WTC11 (cell line): ENCODE results near the gene LNX2. TPM values are rescaled to one million over a fixed set of nuclear protein-coding genes. Genes with fewer than 3 reads are reported as not detected.

Source experiments
- ATF2 ChIP-seq: sonication (generic); formaldehyde crosslinking; IDR thresholded peaks from 2 replicates; pipeline ENCODE4 v1.8.1; 2022; ENCODE audit warnings: low read depth, missing genetic modification reagents, borderline replicate concordance
- E2F4 ChIP-seq: sonication (generic); formaldehyde crosslinking; IDR thresholded peaks from 2 replicates; pipeline ENCODE4 v1.8.1; 2022; ENCODE audit warnings: low read depth, mild to moderate bottlenecking, moderate library complexity, missing genetic modification reagents, borderline replicate concordance
- FOXK1 ChIP-seq: sonication (generic); formaldehyde crosslinking; IDR thresholded peaks from 2 replicates; pipeline ENCODE4 v1.8.0; 2022; ENCODE audit warnings: mild to moderate bottlenecking, moderate library complexity, missing genetic modification reagents
- FOXP4 ChIP-seq: sonication (generic); formaldehyde crosslinking; IDR thresholded peaks from 2 replicates; pipeline ENCODE4 v1.8.0; 2022; ENCODE audit warnings: mild to moderate bottlenecking, missing genetic modification reagents
- GABPB1 ChIP-seq: sonication (generic); formaldehyde crosslinking; IDR thresholded peaks from 2 replicates; pipeline ENCODE4 v1.8.1; 2023; ENCODE audit warnings: mild to moderate bottlenecking, missing genetic modification reagents
- HMGXB4 ChIP-seq: sonication (generic); formaldehyde crosslinking; IDR thresholded peaks from 2 replicates; pipeline ENCODE4 v1.8.1; 2023; ENCODE audit warnings: mild to moderate bottlenecking, moderate library complexity, missing genetic modification reagents
- MXD4 ChIP-seq: fragments of 250-450 bp; sonication (Bioruptor Pico); IDR thresholded peaks from 2 replicates; pipeline ENCODE4 v1.8.0; 2021; ENCODE audit warnings: mild to moderate bottlenecking, moderate library complexity, borderline replicate concordance
- PREB ChIP-seq: sonication (generic); formaldehyde crosslinking; IDR thresholded peaks from 2 replicates; pipeline ENCODE4 v1.8.1; 2022; ENCODE audit warnings: mild to moderate bottlenecking, missing genetic modification reagents, moderate library complexity, borderline replicate concordance
- STAT6 ChIP-seq: sonication (generic); formaldehyde crosslinking; conservative IDR thresholded peaks from 2 replicates; pipeline ENCODE4 v1.8.1; 2023; ENCODE audit warnings: mild to moderate bottlenecking, low read depth, missing genetic modification reagents, moderate library complexity
- TCF7 ChIP-seq: sonication (generic); formaldehyde crosslinking; IDR thresholded peaks from 2 replicates; pipeline ENCODE4 v1.8.0; 2022; ENCODE audit warnings: mild to moderate bottlenecking, low read depth, missing genetic modification reagents, moderate library complexity
- ZNF121 ChIP-seq: sonication (generic); formaldehyde crosslinking; IDR thresholded peaks from 2 replicates; pipeline ENCODE4 v1.8.0; 2023; ENCODE audit warnings: missing genetic modification reagents
- ZNF232 ChIP-seq: sonication (generic); formaldehyde crosslinking; IDR thresholded peaks from 2 replicates; pipeline ENCODE4 v1.8.0; 2022; ENCODE audit warnings: mild to moderate bottlenecking, missing genetic modification reagents
- ZNF281 ChIP-seq: sonication (generic); formaldehyde crosslinking; IDR thresholded peaks from 2 replicates; pipeline ENCODE4 v1.8.0; 2023; ENCODE audit warnings: mild to moderate bottlenecking, missing genetic modification reagents
- ZNF416 ChIP-seq: fragments of 250-450 bp; sonication (Bioruptor Pico); IDR thresholded peaks from 2 replicates; pipeline ENCODE4 v1.9.0; 2021; ENCODE audit warnings: mild to moderate bottlenecking, inconsistent platforms
- ZNF425 ChIP-seq: fragments of 250-450 bp; sonication (Bioruptor Pico); conservative IDR thresholded peaks from 2 replicates; pipeline ENCODE4 v1.9.0; 2021; ENCODE audit warnings: mild to moderate bottlenecking
- total RNA-seq: library from RNA; stranded (reverse); gene quantifications from 3 replicates; pipeline ENCODE4 v1.2.3, GENCODE V29; 2021

LNX2 gene
- total RNA-seq, 1 experiment from 2014 or later, result 10.1 TPM

- TF ChIP-seq ZNF281 (CRISPR knock-in tag) (no peak), ZNF416 (CRISPR knock-in tag) (no peak), ATF2 (CRISPR knock-in tag) (no peak), TCF7 (CRISPR knock-in tag) (no peak), FOXK1 (CRISPR knock-in tag) (no peak), STAT6 (CRISPR knock-in tag) (no peak), MXD4 (CRISPR knock-in tag) (no peak), PREB (CRISPR knock-in tag) (no peak), FOXP4 (no peak), E2F4 (CRISPR knock-in tag) (no peak), ZNF121 (CRISPR knock-in tag) (no peak), HMGXB4 (CRISPR knock-in tag) (no peak), GABPB1 (CRISPR knock-in tag) (no peak), ZNF232 (CRISPR knock-in tag) (no peak), ZNF425 (CRISPR knock-in tag) (no peak)
- TF ChIP-seq, all 79 proteins: peak for 0
Measured at GRCh38 chr13:27635266-27635665, 14.9 kb upstream of the LNX2 start (continued).
